Stimulated activated naive CD8-positive, alpha-beta T cell treated with anti-CD3 and anti-CD28 coated beads, Interleukin-15, amount 100 ng/mL, for 72 hours (primary cell): ENCODE measurements around the gene BACH2.

ENCODE experiments used
- ATAC-seq: fragments of 150-1000 bp; cut with Tn5 transposase; 2 replicates; pipeline ENCODE4 v1.10.0; 2021; ENCODE audit warnings: mild to moderate bottlenecking, moderate library complexity
- DNase-seq, 2 donors: peaks; one replicate each; pipeline ENCODE4 v3.0.0; 2021 to 2022
- H3K27ac Mint-ChIP-seq, 2 donors: one replicate each; pipeline ENCODE4 v1.8.0; 2022; ENCODE audit warnings: mild to moderate bottlenecking in 2 of 2, mixed read lengths in 2 of 2, moderate library complexity in 2 of 2
- H3K27me3 Mint-ChIP-seq: one replicate; pipeline ENCODE4 v1.8.0; 2022; ENCODE audit warnings: mixed read lengths
- H3K4me1 Mint-ChIP-seq: one replicate; pipeline ENCODE4 v1.8.0; 2022; ENCODE audit warnings: mild to moderate bottlenecking, mixed read lengths
- H3K4me3 Mint-ChIP-seq, 2 donors: one replicate each; pipeline ENCODE4 v1.8.0; 2022; ENCODE audit warnings: mild to moderate bottlenecking in 2 of 2, mixed read lengths in 2 of 2, moderate library complexity in 1 of 2
- H3K9me3 Mint-ChIP-seq, 2 donors: one replicate each; pipeline ENCODE4 v1.8.0; 2022; ENCODE audit warnings: mixed read lengths in 2 of 2

BACH2 gene

DNA sequence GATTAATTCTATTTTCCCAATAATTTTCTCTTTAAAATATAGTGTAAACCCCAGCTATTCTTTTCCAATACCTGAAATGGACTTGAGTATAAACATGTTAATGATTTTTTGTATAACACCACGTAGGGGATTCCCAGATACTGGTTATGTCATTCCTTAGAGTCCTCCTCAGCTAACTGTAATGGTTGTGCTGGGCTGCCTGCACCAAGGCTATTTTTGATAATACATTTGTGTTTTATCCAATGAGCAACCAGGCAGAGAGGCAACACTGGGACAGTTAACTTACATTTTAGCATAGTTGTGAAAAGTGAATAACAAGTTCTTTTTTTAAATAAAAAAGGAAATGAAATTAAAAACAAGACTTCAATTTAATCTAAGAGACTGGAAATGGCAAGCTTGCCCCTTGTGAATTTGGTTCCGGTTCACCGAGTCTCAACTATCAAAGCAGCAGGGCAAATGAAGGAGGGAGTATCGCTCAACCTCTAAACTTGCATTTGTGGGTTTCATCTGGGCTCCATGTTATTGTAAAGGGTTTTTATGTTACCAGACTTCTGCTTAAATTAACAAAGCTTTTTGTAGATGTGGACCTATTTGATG is 18.8 kb upstream of the BACH2 start:
- Mint-ChIP-seq H3K4me3 (no peak overlapping the region), H3K27me3 (no peaks in the 10 kb centered on the region), H3K4me1 (peaks cover 20% of the 10 kb centered on the region), H3K27ac (no peak overlapping the region), H3K9me3 (no peaks in the 10 kb centered on the region)
- no peak for ATAC-seq
- DNase-seq = no peak

- H3K4me1 Mint-ChIP-seq = peaks cover 11% of the 10 kb centered on the region
- no peak overlapping the region for H3K4me3 Mint-ChIP-seq
- DNase-seq (no peak), ATAC-seq (no peak)
- peak overlapping the region in 1 of 2 donors; percentile 4 for H3K27ac Mint-ChIP-seq
- H3K9me3 Mint-ChIP-seq = no peaks in the 10 kb centered on the region
- H3K27me3 Mint-ChIP-seq = no peaks in the 10 kb centered on the region
Observed at GRCh38 chr6:90314514-90314913, 17.9 kb upstream of the BACH2 start.

GRCh38 chr6:90311569-90311968 is 14.9 kb upstream of the BACH2 start:
- Mint-ChIP-seq H3K9me3 (no peaks in the 10 kb centered on the region), H3K27me3 (no peaks in the 10 kb centered on the region), H3K4me3 (no peak overlapping the region), H3K4me1 (peaks cover 5% of the 10 kb centered on the region), H3K27ac (no peak overlapping the region)
- ATAC-seq (no peak), DNase-seq (no peak)

GRCh38 chr6:90305800-90306448 is 9.3 kb upstream of the BACH2 start:
- Mint-ChIP-seq H3K27me3 (peaks cover 12% of the 10 kb centered on the region), H3K4me1 (peaks cover 36% of the 10 kb centered on the region), H3K27ac (no peak overlapping the region), H3K4me3 (peak overlapping the region in 1 of 2 donors; percentile 23), H3K9me3 (no peaks in the 10 kb centered on the region)
- peak; percentile 84 for ATAC-seq
- no peak for DNase-seq

- H3K27me3 Mint-ChIP-seq = peaks cover 23% of the 10 kb centered on the region
- ATAC-seq (no peak), DNase-seq (no peak)
- H3K4me3 Mint-ChIP-seq = no peak overlapping the region
- peaks cover 48% of the 10 kb centered on the region for H3K4me1 Mint-ChIP-seq
- H3K9me3 Mint-ChIP-seq = no peaks in the 10 kb centered on the region
- H3K27ac Mint-ChIP-seq = no peak overlapping the region
Observed at GRCh38 chr6:90304308-90304707, 7.7 kb upstream of the BACH2 start.

- DNase-seq (no peak), ATAC-seq (no peak)
- Mint-ChIP-seq H3K9me3 (no peaks in the 10 kb centered on the region), H3K27me3 (peaks cover 23% of the 10 kb centered on the region), H3K4me1 (peaks cover 58% of the 10 kb centered on the region), H3K4me3 (no peak overlapping the region), H3K27ac (no peak overlapping the region)
Observed at GRCh38 chr6:90303039-90303438, 6.4 kb upstream of the BACH2 start.

DNA sequence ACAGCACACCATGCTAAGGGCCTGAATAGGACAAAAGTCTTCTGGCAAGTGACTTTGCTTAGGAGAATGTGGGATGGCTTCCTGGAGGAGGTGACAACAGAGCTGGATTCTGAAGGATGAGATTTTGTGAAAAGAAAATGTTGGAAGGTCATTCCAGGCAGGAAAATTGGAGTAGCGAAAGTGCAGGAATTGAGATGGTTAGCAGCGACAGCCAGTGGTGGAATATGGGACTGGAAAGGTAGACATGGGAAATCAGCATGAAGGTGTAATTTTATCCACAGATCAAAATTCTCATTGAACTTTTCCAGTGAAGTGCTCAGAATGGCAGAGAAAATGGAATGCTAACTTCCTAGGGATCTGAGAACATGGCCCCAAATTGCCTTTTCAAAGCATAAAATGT is 5.7 kb upstream of the BACH2 start:
- Mint-ChIP-seq H3K9me3 (no peaks in the 10 kb centered on the region), H3K27ac (no peak overlapping the region), H3K4me3 (no peak overlapping the region), H3K4me1 (peaks cover 65% of the 10 kb centered on the region), H3K27me3 (peaks cover 23% of the 10 kb centered on the region)
- no peak for DNase-seq
- ATAC-seq = no peak

GRCh38 chr6:90301816-90302215 is 5.2 kb upstream of the BACH2 start:
- no peak for DNase-seq
- Mint-ChIP-seq H3K27ac (no peak overlapping the region), H3K4me3 (no peak overlapping the region), H3K4me1 (peaks cover 65% of the 10 kb centered on the region), H3K9me3 (no peaks in the 10 kb centered on the region), H3K27me3 (peaks cover 23% of the 10 kb centered on the region)
- ATAC-seq = no peak

DNA sequence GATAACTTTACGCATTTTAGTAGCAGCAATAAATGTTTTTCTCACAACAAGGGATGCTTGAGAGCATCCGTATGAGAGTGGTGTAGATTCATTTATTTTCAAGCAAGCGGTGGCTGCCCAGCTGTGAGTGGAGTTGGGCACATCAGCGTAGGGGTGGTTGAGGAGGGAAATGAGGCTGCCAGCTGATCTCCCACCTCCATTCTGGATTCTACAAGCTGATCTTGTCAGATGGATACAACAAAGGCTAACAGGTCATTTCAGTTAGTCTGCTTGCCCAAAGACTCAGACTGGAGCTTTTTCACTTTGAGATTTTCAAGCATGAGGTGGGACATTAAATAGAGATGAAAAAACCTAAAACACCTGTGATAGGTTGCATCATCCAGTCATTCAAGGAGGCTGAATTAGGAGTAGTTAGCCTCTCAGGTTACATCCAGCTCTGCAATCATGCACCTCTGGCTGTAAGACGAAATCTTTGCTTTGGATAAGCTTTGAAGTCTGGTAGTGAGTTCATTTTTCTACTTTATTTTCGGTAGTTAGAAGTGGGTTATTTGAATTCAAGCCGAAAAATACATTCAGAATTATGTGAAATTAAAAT is 1.9 kb upstream of the BACH2 start:
- Mint-ChIP-seq H3K4me3 (no peak overlapping the region), H3K27me3 (peaks cover 20% of the 10 kb centered on the region), H3K4me1 (peaks cover 54% of the 10 kb centered on the region), H3K9me3 (no peaks in the 10 kb centered on the region), H3K27ac (no peak overlapping the region)
- ATAC-seq = no peak
- DNase-seq = no peak

DNA sequence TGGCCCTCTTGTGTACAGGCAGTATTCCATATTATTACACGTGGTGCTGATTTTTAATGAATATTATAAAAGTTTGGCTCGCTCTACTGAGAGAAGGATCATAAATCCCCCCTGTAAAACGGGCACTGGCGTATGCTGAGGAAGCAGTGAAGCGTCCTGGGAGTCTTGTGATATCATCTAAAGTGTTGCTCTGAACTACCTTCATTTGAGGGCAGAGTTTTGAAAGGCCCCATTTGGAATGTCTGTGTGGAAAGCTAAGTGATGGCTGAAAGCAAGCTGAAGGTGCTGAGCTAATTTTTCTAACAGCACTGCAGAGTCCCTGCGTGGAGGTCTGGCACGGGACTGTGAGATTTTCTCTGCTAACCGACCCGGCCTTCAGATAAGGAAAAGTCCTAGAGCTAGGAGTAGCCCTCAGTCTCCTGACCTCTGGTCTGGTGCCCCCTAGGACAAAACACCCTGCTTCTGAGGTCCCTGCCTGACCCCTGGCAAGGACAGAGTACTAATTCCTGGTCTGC is 1.3 kb upstream of the BACH2 start:
- no peak for ATAC-seq

DNA sequence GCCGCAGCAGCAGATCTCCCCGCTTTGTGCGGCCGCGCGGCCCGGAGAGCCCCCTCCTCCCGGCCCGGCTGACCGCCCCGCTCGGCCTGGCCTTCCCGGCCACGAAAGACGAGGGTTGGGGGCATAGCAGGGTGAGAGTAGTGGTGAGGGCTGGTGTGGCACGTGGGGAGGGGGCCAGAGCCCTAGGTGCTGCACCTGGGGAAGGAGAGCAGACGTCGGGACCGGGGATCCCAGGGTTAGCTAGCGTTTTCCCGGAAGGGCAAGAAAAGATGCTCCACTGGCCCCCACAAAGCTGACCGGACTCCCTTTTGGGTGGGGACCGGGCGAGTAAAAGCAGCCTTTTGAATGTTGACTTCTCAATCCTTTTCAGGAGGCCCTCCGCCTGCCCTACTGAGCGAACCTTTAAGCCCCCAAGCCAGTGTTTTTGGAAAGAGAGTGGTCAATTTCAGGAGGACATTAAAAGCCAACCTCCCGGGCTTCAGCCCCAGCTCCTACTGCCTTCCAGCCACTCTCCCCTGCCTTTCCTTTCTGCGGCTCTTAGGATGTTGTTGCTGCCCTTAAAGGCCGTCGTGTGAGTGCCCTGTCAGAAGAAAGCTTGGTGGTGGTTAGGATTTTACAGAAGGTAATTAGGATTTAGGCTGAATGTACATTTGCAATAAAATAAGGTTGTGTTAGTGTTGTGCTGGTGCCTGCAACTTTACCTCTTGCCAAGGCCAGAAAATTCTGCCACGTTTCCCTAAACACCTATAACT is 648 bp upstream of the BACH2 start:
- H3K4me3 Mint-ChIP-seq = peak overlapping the region; percentile 69 to 76
- no peaks in the 10 kb centered on the region for H3K9me3 Mint-ChIP-seq
- no peak for ATAC-seq
- peaks cover 11% of the 10 kb centered on the region for H3K27me3 Mint-ChIP-seq
- H3K4me1 Mint-ChIP-seq = peaks cover 60% of the 10 kb centered on the region
- DNase-seq = no peak
- H3K27ac Mint-ChIP-seq = peak overlapping the region; percentile 28 to 87

More for the DNA sequence above, 1.3 kb upstream of the BACH2 start:
- H3K27ac Mint-ChIP-seq = no peak overlapping the region
- no peaks in the 10 kb centered on the region for H3K9me3 Mint-ChIP-seq
- peaks cover 58% of the 10 kb centered on the region for H3K4me1 Mint-ChIP-seq
- H3K4me3 Mint-ChIP-seq = peak overlapping the region; percentile 69 to 76
- DNase-seq = no peak
- H3K27me3 Mint-ChIP-seq = peaks cover 14% of the 10 kb centered on the region

GRCh38 chr6:90295854-90296340 is 746 bp downstream of the BACH2 start:
- peaks cover 65% of the 10 kb centered on the region for H3K4me1 Mint-ChIP-seq
- no peaks in the 10 kb centered on the region for H3K9me3 Mint-ChIP-seq
- ATAC-seq = peak; percentile 69
- peak; percentile 78 to 83 for DNase-seq
- peak overlapping the region; percentile 89 to 100 for H3K4me3 Mint-ChIP-seq
- H3K27me3 Mint-ChIP-seq = peaks cover 11% of the 10 kb centered on the region
- H3K27ac Mint-ChIP-seq = peak overlapping the region; percentile 95 to 98

DNA sequence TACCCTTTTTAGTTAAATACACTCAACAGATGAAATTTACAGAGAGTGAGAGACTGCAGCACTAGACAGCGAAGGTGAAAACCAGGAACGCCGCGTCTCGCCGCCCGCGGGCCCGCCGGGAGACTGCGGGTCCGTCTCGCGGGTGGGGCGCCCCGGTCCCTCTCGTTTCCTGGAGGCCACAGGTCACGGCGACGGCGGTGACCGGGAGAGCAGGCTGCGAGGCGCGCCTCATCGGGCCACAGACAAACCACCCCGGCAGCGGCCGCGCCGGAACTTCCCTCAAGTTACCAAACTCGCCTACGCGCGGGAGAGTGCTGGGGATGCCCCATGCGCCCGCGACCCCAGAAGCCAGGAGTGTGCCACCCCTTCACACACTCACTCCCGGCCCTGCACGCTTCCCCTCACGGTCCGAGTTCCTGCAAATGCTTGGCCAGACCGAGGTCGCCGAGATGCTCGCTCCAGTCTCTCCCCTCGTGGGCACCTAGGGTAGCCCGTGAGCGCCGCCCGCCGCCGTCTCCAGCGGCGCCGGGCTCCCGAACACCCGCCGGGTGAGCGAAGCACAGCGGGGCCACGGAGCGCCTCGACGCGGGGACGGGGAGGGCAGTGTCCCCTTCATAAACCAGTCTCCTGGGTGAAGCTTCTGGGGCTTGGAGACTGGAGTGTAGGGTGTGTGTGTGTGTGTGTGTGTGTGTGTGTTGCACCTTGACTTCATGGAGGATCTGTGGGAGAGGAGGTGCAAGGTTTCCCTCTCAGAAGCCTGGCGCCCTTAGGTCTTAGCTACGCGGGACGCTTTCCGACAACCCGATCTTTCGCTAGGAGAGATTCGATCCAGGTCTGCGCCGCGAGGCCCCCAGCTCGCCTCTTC is 1.4 kb downstream of the BACH2 start:
- Mint-ChIP-seq H3K9me3 (no peaks in the 10 kb centered on the region), H3K4me1 (peaks cover 69% of the 10 kb centered on the region), H3K27ac (peak overlapping the region; percentile 95 to 98), H3K4me3 (peak overlapping the region; percentile 89 to 100), H3K27me3 (peaks cover 9% of the 10 kb centered on the region)
- ATAC-seq (peak; percentile 62), DNase-seq (peak; percentile 81 to 89)

DNA sequence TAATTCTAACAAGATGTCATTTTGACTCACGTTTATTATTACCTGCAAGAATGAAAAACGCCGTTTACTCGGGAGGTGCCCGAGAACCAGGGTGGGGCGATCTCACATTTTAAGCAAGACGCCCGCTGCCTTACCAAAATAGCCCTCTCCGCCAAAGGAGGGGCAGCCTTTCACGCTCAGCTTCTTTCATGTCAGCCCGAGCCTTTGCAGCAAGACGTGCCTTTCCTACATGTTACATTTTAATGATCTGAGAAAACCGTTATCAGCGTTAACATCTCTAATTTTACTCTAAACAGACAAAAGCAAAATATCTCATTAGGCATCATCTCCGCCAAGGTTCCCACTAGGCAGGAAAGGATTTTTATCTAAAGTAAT is 2.0 kb downstream of the BACH2 start:
- ATAC-seq (no peak), DNase-seq (peak; percentile 50 to 57)
- Mint-ChIP-seq H3K4me3 (peak overlapping the region; percentile 89 to 100), H3K4me1 (peaks cover 69% of the 10 kb centered on the region), H3K27me3 (peaks cover 2% of the 10 kb centered on the region), H3K9me3 (no peaks in the 10 kb centered on the region), H3K27ac (peak overlapping the region; percentile 95 to 98)
